ENCODE results near the gene SAMD11.

- TF ChIP-seq TAF1 (IDR thresholded peaks at IDR 0.05; ENCODE audit: low read depth, low read length) (no peak), POLR2A (IDR thresholded peaks at IDR 0.05; ENCODE audit: low read depth, low read length) (no peak)
Observed at GRCh38 chr1:923991-924655, 400 bp downstream of the SAMD11 start.
